CD4-positive, alpha-beta T cell (primary cell): ENCODE measurements around the gene APOC3. TPM values are rescaled to one million over a fixed set of nuclear protein-coding genes. Genes with fewer than 3 reads are reported as not detected.

ENCODE experiments used
- ATAC-seq: fragments of 200-7000 bp; cut with Tn5 transposase; one replicate; pipeline ENCODE4 v1.10.0; 2022; ENCODE audit warnings: mild to moderate bottlenecking; ENCODE audit not compliant: poor library complexity
- CTCF ChIA-PET: fragments of 350-600 bp; sonication (Branson Sonifier 250); formaldehyde crosslinking; loops from one replicate; lab custom pipeline; 2021; ENCODE audit warnings: antibody characterized with exemption, inconsistent platforms; lab: Charles Lee
- POLR2A ChIA-PET: fragments of 350-600 bp; sonication (Branson Sonifier 250); formaldehyde crosslinking; loops from one replicate; lab custom pipeline; 2021; ENCODE audit warnings: antibody characterized with exemption, inconsistent platforms; lab: Charles Lee
- DNase-seq, 14 experiments: peaks; one replicate each; pipeline ENCODE4 v3.0.0-alpha.2; 2013 to 2020; ENCODE audit warnings: mixed read lengths in 2 of 14
- H3K27ac ChIP-seq, 2 donors: one replicate each; pipeline versions ENCODE4 v1.5.1 to v1.7.0; 2013; ENCODE audit warnings: low read length in 2 of 2, low read depth in 1 of 2, mild to moderate bottlenecking in 1 of 2
- H3K27me3 ChIP-seq, 2 experiments: 1 replicate in 1 of 2; 2 replicates in 1 of 2; pipeline versions ENCODE4 v1.6.1 to v1.7.0; 2013; ENCODE audit warnings: low read length in 2 of 2, control low read depth in 1 of 2, mild to moderate bottlenecking in 1 of 2, moderate library complexity in 1 of 2; ENCODE audit not compliant: insufficient read depth in 2 of 2, control insufficient read depth in 1 of 2
- H3K36me3 ChIP-seq: one replicate; pipeline ENCODE4 v1.6.1; 2013; ENCODE audit warnings: low read length, control low read depth; ENCODE audit not compliant: insufficient read depth
- H3K4me1 ChIP-seq: one replicate; pipeline ENCODE4 v1.6.1; 2013; ENCODE audit warnings: low read length, control low read depth; ENCODE audit not compliant: insufficient read depth
- H3K4me3 ChIP-seq: one replicate; pipeline ENCODE4 v1.5.1; 2013; ENCODE audit warnings: mild to moderate bottlenecking, low read length, moderate library complexity
- H3K9me3 ChIP-seq, 2 experiments: 1 replicate in 1 of 2; 2 replicates in 1 of 2; pipeline versions ENCODE4 v1.6.1 to v1.7.0; 2013; ENCODE audit warnings: low read length in 2 of 2, mild to moderate bottlenecking in 2 of 2, control low read depth in 1 of 2, moderate library complexity in 1 of 2; ENCODE audit not compliant: control insufficient read depth in 1 of 2, insufficient read depth in 1 of 2
- H3K27ac Mint-ChIP-seq: one replicate; pipeline ENCODE4 v1.8.0; 2020; ENCODE audit warnings: mixed read lengths
- H3K27me3 Mint-ChIP-seq: one replicate; pipeline ENCODE4 v1.8.0; 2021; ENCODE audit warnings: mixed read lengths
- H3K36me3 Mint-ChIP-seq: one replicate; pipeline ENCODE4 v1.8.0; 2021; ENCODE audit warnings: low read depth, mixed read lengths
- H3K4me1 Mint-ChIP-seq: one replicate; pipeline ENCODE4 v1.8.0; 2021; ENCODE audit warnings: low read depth, mixed read lengths
- H3K4me3 Mint-ChIP-seq: one replicate; pipeline ENCODE4 v1.8.0; 2020; ENCODE audit warnings: mild to moderate bottlenecking, mixed read lengths
- H3K9me3 Mint-ChIP-seq: one replicate; pipeline ENCODE4 v1.8.0; 2020; ENCODE audit warnings: mixed read lengths
- intact Hi-C, 2 experiments: fragments of 100-400 bp; cut with DNase I in 1 of 2; cut with micrococcal nuclease in 1 of 2; formaldehyde crosslinking; loops; one replicate each; pipeline versions ENCODE4 v1.15.1 to v1.9.0; 2023 to 2025; cut with DNase I, micrococcal nuclease
- total RNA-seq, 174 experiments: library from RNA in 2 of 174; stranded (reverse) in 2 of 174; gene quantifications; one replicate each; pipeline ENCODE4 v1.2.3 and lab custom pipeline; 2021 to 2026
- TF ChIP-seq, protein P1 (sequence below): fragments of 200-600 bp; IDR thresholded peaks from one replicate; pipeline ENCODE4 v1.8.0; 2022; ENCODE audit warnings: antibody characterized with exemption, mild to moderate bottlenecking

APOC3 gene
- total RNA-seq, 2 experiments from 2014 or later: not detected

DNA sequence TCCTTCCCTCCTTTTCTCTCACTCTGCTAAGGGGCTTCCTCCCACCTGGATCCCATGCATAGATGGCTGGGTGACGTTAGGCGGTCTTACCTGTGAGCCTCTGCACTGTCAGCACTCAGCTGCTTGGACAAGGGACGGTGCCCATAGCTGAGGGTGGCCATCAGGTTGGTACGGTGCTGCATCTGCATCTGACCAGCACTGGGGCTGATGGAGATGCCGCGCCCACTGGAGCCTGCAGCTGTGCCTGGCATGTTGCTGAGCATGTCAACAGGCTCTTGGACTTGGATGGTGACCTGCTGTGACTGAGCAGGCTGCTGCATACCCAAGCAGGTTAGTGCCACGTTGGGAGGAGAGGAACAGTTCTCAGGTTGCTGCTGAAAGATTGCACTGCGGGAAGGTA is 29.5 kb downstream of the APOC3 start:
- POLR2A ChIA-PET: interaction anchor here (1.6 kb wide), 1 partner anchor 23 kb away, joined by 7 read pairs; no protein-coding TSS in a partner anchor
- H3K36me3 Mint-ChIP-seq: peaks cover 66% of the 10 kb centered on the region
- H3K9me3 ChIP-seq: no peaks in the 10 kb centered on the region
- peaks cover 26% of the 10 kb centered on the region for H3K4me1 ChIP-seq
- H3K27ac ChIP-seq: no peak overlapping the region
- no peaks in the 10 kb centered on the region for H3K27me3 Mint-ChIP-seq
- intact Hi-C loops: loop anchor here in 1 of 2 experiments (10.0 kb wide), 1 partner anchor 66 kb away; no protein-coding TSS in a partner anchor
- no peak overlapping the region for H3K4me3 Mint-ChIP-seq
- H3K9me3 Mint-ChIP-seq: no peaks in the 10 kb centered on the region
- ATAC-seq (no peak), DNase-seq (no peak)
- H3K4me3 ChIP-seq: no peak overlapping the region
- CTCF ChIA-PET: no interaction called here
- peaks cover 29% of the 10 kb centered on the region for H3K4me1 Mint-ChIP-seq
- H3K36me3 ChIP-seq: peaks cover 67% of the 10 kb centered on the region
- TF ChIP-seq, protein P1, sequence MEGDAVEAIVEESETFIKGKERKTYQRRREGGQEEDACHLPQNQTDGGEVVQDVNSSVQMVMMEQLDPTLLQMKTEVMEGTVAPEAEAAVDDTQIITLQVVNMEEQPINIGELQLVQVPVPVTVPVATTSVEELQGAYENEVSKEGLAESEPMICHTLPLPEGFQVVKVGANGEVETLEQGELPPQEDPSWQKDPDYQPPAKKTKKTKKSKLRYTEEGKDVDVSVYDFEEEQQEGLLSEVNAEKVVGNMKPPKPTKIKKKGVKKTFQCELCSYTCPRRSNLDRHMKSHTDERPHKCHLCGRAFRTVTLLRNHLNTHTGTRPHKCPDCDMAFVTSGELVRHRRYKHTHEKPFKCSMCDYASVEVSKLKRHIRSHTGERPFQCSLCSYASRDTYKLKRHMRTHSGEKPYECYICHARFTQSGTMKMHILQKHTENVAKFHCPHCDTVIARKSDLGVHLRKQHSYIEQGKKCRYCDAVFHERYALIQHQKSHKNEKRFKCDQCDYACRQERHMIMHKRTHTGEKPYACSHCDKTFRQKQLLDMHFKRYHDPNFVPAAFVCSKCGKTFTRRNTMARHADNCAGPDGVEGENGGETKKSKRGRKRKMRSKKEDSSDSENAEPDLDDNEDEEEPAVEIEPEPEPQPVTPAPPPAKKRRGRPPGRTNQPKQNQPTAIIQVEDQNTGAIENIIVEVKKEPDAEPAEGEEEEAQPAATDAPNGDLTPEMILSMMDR: no peak
- no peaks in the 10 kb centered on the region for H3K27me3 ChIP-seq
- peak overlapping the region; percentile 30 for H3K27ac Mint-ChIP-seq

DNA sequence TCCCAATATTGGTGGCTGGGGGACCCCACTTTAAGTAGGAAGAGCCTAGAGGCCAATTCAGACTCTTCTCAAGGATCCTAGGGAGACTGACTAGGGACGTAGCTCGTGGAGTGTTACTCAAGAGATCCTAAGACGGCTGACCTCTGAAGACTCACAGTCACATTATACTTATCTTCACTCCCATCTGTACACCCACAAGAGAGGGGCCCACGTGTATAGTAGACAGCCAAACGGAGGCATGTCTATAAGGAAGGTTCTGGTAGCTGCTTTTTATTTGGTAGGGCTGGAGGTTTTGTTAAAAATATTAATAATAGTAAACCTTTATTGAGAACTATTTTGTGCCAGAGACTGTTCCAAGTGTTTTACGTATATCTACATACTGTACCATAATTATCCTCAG is 30.6 kb downstream of the APOC3 start:
- ATAC-seq (no peak), DNase-seq (no peak)
- CTCF ChIA-PET: no interaction called here
- no peak overlapping the region for H3K27ac ChIP-seq
- H3K4me1 ChIP-seq: peaks cover 15% of the 10 kb centered on the region
- POLR2A ChIA-PET: no interaction called here
- Mint-ChIP-seq H3K27ac (no peak overlapping the region), H3K9me3 (no peaks in the 10 kb centered on the region), H3K4me1 (peaks cover 20% of the 10 kb centered on the region), H3K4me3 (no peak overlapping the region), H3K27me3 (no peaks in the 10 kb centered on the region), H3K36me3 (peaks cover 78% of the 10 kb centered on the region)
- H3K36me3 ChIP-seq: peaks cover 75% of the 10 kb centered on the region
- no peaks in the 10 kb centered on the region for H3K9me3 ChIP-seq
- H3K27me3 ChIP-seq: no peaks in the 10 kb centered on the region
- intact Hi-C loops: no loop called here
- TF ChIP-seq, protein P1: no peak
- no peak overlapping the region for H3K4me3 ChIP-seq

DNA sequence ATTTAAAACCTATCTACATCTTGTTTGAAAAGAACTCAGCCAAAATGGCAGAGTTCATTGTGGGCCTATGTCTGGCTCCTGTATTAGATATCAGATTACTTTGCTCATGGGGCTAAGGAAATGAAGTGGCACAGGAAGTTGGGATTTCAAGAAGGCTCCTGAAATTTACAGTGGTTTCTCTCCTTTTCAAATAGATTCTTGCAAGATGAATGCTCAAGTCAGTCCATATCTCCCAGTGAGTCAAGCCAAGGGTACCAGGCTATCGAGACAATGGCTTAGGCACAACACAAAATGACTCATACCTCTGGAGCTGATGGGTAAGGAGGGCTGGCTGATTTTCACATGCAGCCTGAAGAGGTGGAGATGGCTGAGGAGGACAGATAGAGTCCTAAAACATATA is 31.8 kb downstream of the APOC3 start:
- Mint-ChIP-seq H3K4me3 (no peak overlapping the region), H3K27me3 (no peaks in the 10 kb centered on the region), H3K4me1 (peaks cover 8% of the 10 kb centered on the region), H3K27ac (no peak overlapping the region), H3K36me3 (peaks cover 90% of the 10 kb centered on the region), H3K9me3 (no peaks in the 10 kb centered on the region)
- no peaks in the 10 kb centered on the region for H3K27me3 ChIP-seq
- ChIA-PET POLR2A (interaction anchor here (1.2 kb wide), 1 partner anchor 8 kb away, joined by 3 read pairs; no protein-coding TSS in a partner anchor), CTCF (interaction anchor here (1.1 kb wide), 1 partner anchor 19 kb away, joined by 3 read pairs; no protein-coding TSS in a partner anchor)
- TF ChIP-seq, protein P1: no peak
- H3K4me1 ChIP-seq: peaks cover 2% of the 10 kb centered on the region
- no peak overlapping the region for H3K4me3 ChIP-seq
- intact Hi-C loops: no loop called here
- ATAC-seq (no peak), DNase-seq (no peak)
- H3K9me3 ChIP-seq: no peaks in the 10 kb centered on the region
- no peak overlapping the region for H3K27ac ChIP-seq
- H3K36me3 ChIP-seq: peaks cover 83% of the 10 kb centered on the region
